LNCaP clone FGC (cell line): ENCODE measurements around the gene PLA2G2C.

Experiments
- DNase-seq: peaks from one replicate; pipeline ENCODE4 v3.0.0-alpha.2; 2011; ENCODE audit warnings: low read depth
- H3K4me3 ChIP-seq: 2 replicates; pipeline ENCODE4 v1.5.1; 2011; ENCODE audit warnings: mild to moderate bottlenecking, low read depth, low read length, control low read depth
- CTCF ChIP-seq: IDR thresholded peaks from 2 replicates; pipeline ENCODE4 v1.5.1; 2012; ENCODE audit warnings: mild to moderate bottlenecking; ENCODE audit not compliant: control insufficient read depth, insufficient read depth; ENCODE audit errors: extremely low read depth

The PLA2G2C gene

GRCh38 chr1:20150326-20150705 lies 36.0 kb downstream of the PLA2G2C start:
- no peak for TF ChIP-seq CTCF
- no peak overlapping the region for H3K4me3 ChIP-seq
- no peak for DNase-seq

GRCh38 chr1:20149601-20150325 lies 36.6 kb downstream of the PLA2G2C start:
- no peak for DNase-seq
- no peak for TF ChIP-seq CTCF

GRCh38 chr1:20148571-20149500 lies 37.5 kb downstream of the PLA2G2C start:
- TF ChIP-seq CTCF = no peak
- no peak overlapping the region for H3K4me3 ChIP-seq
- no peak for DNase-seq

More at GRCh38 chr1:20149601-20150325, 36.6 kb downstream of the PLA2G2C start:
- H3K4me3 ChIP-seq = no peak overlapping the region

- no peak for TF ChIP-seq CTCF
- DNase-seq = no peak
- no peak overlapping the region for H3K4me3 ChIP-seq
Observed at GRCh38 chr1:20147846-20148570, 38.3 kb downstream of the PLA2G2C start.

- no peak for TF ChIP-seq CTCF
- DNase-seq = no peak
- H3K4me3 ChIP-seq = no peak overlapping the region
Observed at GRCh38 chr1:20143734-20144565, 42.4 kb downstream of the PLA2G2C start.

GRCh38 chr1:20143318-20143717 lies 43.0 kb downstream of the PLA2G2C start:
- H3K4me3 ChIP-seq = no peak overlapping the region
- no peak for TF ChIP-seq CTCF
- no peak for DNase-seq
